Parathyroid adenoma (tissue), 2 donors: ENCODE data around the gene PEX5L.

Source experiments
- H2AFZ ChIP-seq: fragments of 300-600 bp; sonication (generic); one replicate; pipeline ENCODE4 v1.7.0; 2017; ENCODE audit warnings: antibody characterized with exemption, mild to moderate bottlenecking
- H3K27ac ChIP-seq: fragments of 300-600 bp; sonication (generic); one replicate; pipeline ENCODE4 v1.7.0; 2017
- H3K27me3 ChIP-seq: fragments of 300-600 bp; sonication (generic); one replicate; pipeline ENCODE4 v1.7.0; 2017; ENCODE audit warnings: low read length; ENCODE audit not compliant: control insufficient read depth, insufficient read depth
- H3K36me3 ChIP-seq: fragments of 300-600 bp; sonication (generic); one replicate; pipeline ENCODE4 v1.7.0; 2017; ENCODE audit warnings: low read length; ENCODE audit not compliant: control insufficient read depth, insufficient read depth
- H3K4me1 ChIP-seq: fragments of 300-600 bp; sonication (generic); one replicate; pipeline ENCODE4 v1.7.0; 2017; ENCODE audit warnings: control low read depth
- H3K4me2 ChIP-seq: fragments of 300-600 bp; sonication (generic); one replicate; pipeline ENCODE4 v1.7.0; 2017; ENCODE audit warnings: low read length
- H3K4me3 ChIP-seq: fragments of 300-600 bp; sonication (generic); one replicate; pipeline ENCODE4 v1.7.0; 2017; ENCODE audit warnings: low read depth, low read length
- H3K79me2 ChIP-seq: fragments of 300-600 bp; sonication (generic); one replicate; pipeline ENCODE4 v1.7.0; 2017; ENCODE audit warnings: control low read depth
- H3K9ac ChIP-seq: fragments of 300-600 bp; sonication (generic); one replicate; pipeline ENCODE4 v1.7.0; 2017; ENCODE audit warnings: mild to moderate bottlenecking
- H3K9me3 ChIP-seq: fragments of 300-600 bp; sonication (generic); one replicate; pipeline ENCODE4 v1.7.0; 2017; ENCODE audit warnings: low read length; ENCODE audit not compliant: control insufficient read depth
- CTCF ChIP-seq: fragments of 300-600 bp; sonication (generic); IDR thresholded peaks from one replicate; pipeline ENCODE4 v1.7.0; 2017; ENCODE audit warnings: antibody characterized with exemption, mild to moderate bottlenecking
- donor health status: primary hyperparathyroidism.

Gene PEX5L

GRCh38 chr3:179811321-179812095 is 225.2 kb downstream of the PEX5L start:
- TF ChIP-seq CTCF: peak; percentile 67
- Histone ChIP-seq H2AFZ (no peak overlapping the region), H3K36me3 (no peaks in the 10 kb centered on the region), H3K4me2 (no peak overlapping the region), H3K4me3 (no peak overlapping the region), H3K79me2 (no peaks in the 10 kb centered on the region), H3K4me1 (no peaks in the 10 kb centered on the region), H3K9ac (no peak overlapping the region), H3K27me3 (no peaks in the 10 kb centered on the region), H3K9me3 (no peaks in the 10 kb centered on the region), H3K27ac (peak overlapping the region; percentile 21)

- H2AFZ ChIP-seq: no peak overlapping the region
- H3K79me2 ChIP-seq: no peaks in the 10 kb centered on the region
- H3K9me3 ChIP-seq: no peaks in the 10 kb centered on the region
- no peak for TF ChIP-seq CTCF
- no peaks in the 10 kb centered on the region for H3K36me3 ChIP-seq
- H3K27ac ChIP-seq: no peak overlapping the region
- H3K27me3 ChIP-seq: no peaks in the 10 kb centered on the region
- H3K4me2 ChIP-seq: no peak overlapping the region
- no peak overlapping the region for H3K9ac ChIP-seq
- H3K4me1 ChIP-seq: no peaks in the 10 kb centered on the region
- no peak overlapping the region for H3K4me3 ChIP-seq
Observed at GRCh38 chr3:179809639-179810038, 227.1 kb downstream of the PEX5L start.

GRCh38 chr3:179807588-179807987 is 229.1 kb downstream of the PEX5L start:
- Histone ChIP-seq H3K27me3 (no peaks in the 10 kb centered on the region), H3K4me1 (no peaks in the 10 kb centered on the region), H3K36me3 (no peaks in the 10 kb centered on the region), H3K27ac (no peak overlapping the region), H2AFZ (no peak overlapping the region), H3K9ac (no peak overlapping the region), H3K9me3 (no peaks in the 10 kb centered on the region), H3K4me2 (no peak overlapping the region), H3K4me3 (no peak overlapping the region), H3K79me2 (no peaks in the 10 kb centered on the region)
- TF ChIP-seq CTCF: no peak

- Histone ChIP-seq H3K9ac (no peak overlapping the region), H3K4me3 (no peak overlapping the region), H3K4me2 (no peak overlapping the region), H3K9me3 (no peaks in the 10 kb centered on the region), H3K36me3 (no peaks in the 10 kb centered on the region), H3K4me1 (no peaks in the 10 kb centered on the region), H3K27me3 (no peaks in the 10 kb centered on the region), H3K27ac (no peak overlapping the region), H3K79me2 (no peaks in the 10 kb centered on the region), H2AFZ (no peak overlapping the region)
- TF ChIP-seq CTCF: no peak
Observed at GRCh38 chr3:179806177-179806576, 230.6 kb downstream of the PEX5L start.

GRCh38 chr3:179801856-179802255 is 234.9 kb downstream of the PEX5L start:
- Histone ChIP-seq H3K4me1 (no peaks in the 10 kb centered on the region), H3K27me3 (no peaks in the 10 kb centered on the region), H3K27ac (no peak overlapping the region), H3K79me2 (no peaks in the 10 kb centered on the region), H3K9me3 (no peaks in the 10 kb centered on the region), H3K4me3 (no peak overlapping the region), H3K9ac (no peak overlapping the region), H3K36me3 (no peaks in the 10 kb centered on the region), H3K4me2 (no peak overlapping the region), H2AFZ (no peak overlapping the region)
- no peak for TF ChIP-seq CTCF
